NCI-H2029 (cell line): Measurements from ENCODE around the gene ULBP3.
"Not testable (repeated sequence)": the region's sequence is repeated elsewhere in the genome, so short reads cannot be mapped to it uniquely, and the experiment has no call there.

ENCODE experiments used
- DNase-seq: peaks from one replicate; lab custom pipeline; 2025; lab: John Stamatoyannopoulos, UW

Gene ULBP3

GRCh38 chr6:150015281-150016001 is 53.5 kb downstream of the ULBP3 start:
- DNase-seq, result not testable (repeated sequence)

- not testable (repeated sequence) for DNase-seq
These were observed 54.2 kb downstream of the ULBP3 start for GRCh38 chr6:150014623-150015280.

GRCh38 chr6:150013785-150014622 is 54.9 kb downstream of the ULBP3 start:
- not testable (repeated sequence) for DNase-seq

- DNase-seq, result not testable (repeated sequence)
These were observed 55.8 kb downstream of the ULBP3 start for GRCh38 chr6:150012846-150013784.
